ENCODE measurements around the gene TRAF7.
"Not testable (repeated sequence)": the region's sequence is repeated elsewhere in the genome, so short reads cannot be mapped to it uniquely, and the experiment has no call there.

TRAF7 gene

DNA sequence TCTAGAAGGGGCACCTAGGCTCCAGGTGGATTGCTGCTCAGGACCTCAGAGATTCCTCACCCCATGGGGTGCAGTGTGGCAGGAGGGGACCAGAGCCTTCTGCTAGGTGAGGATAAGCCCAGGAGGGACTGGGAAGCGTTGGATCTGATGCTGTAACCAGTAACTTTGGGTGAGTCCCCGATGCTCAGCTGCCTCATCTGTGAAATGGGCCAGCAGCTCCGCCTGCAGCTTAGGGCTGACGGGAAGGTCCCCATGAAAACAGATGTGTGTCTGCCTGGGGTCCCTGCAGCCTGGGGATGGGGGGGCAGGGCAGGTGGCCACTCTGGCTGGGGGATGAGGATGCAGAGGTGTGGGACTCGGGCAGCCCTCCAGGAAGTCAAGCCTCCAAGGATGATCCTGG lies 43.5 kb downstream of the TRAF7 start:
- DNase-seq: no peak
- H3K9me3 Mint-ChIP-seq: no peaks in the 10 kb centered on the region
- ATAC-seq: no peak
- H3K27ac Mint-ChIP-seq: no peak overlapping the region
- no peaks in the 10 kb centered on the region for H3K36me3 Mint-ChIP-seq (ENCODE audit: low read depth)
- H3K4me3 Mint-ChIP-seq: no peak overlapping the region
- peaks cover 35% of the 10 kb centered on the region for H3K27me3 Mint-ChIP-seq
- peaks cover 8% of the 10 kb centered on the region for H3K4me1 Mint-ChIP-seq

- Mint-ChIP-seq H3K27me3 (peaks cover 30% of the 10 kb centered on the region), H3K4me3 (no peak overlapping the region), H3K27ac (no peak overlapping the region), H3K4me1 (peaks cover 14% of the 10 kb centered on the region), H3K36me3 (ENCODE audit: low read depth) (no peaks in the 10 kb centered on the region), H3K9me3 (no peaks in the 10 kb centered on the region)
- DNase-seq: no peak
- no peak for ATAC-seq
Observed at GRCh38 chr16:2199621-2200139, 44.1 kb downstream of the TRAF7 start.

- Mint-ChIP-seq H3K9me3 (no peaks in the 10 kb centered on the region), H3K27me3 (peaks cover 26% of the 10 kb centered on the region), H3K36me3 (ENCODE audit: low read depth) (no peaks in the 10 kb centered on the region), H3K27ac (no peak overlapping the region), H3K4me3 (no peak overlapping the region), H3K4me1 (peaks cover 11% of the 10 kb centered on the region)
- no peak for DNase-seq
- no peak for ATAC-seq
Observed at GRCh38 chr16:2200313-2200712, 44.7 kb downstream of the TRAF7 start.

- not testable (repeated sequence) for H3K9me3 Mint-ChIP-seq, ATAC-seq, DNase-seq
- Mint-ChIP-seq H3K4me1 (peaks cover 25% of the 10 kb centered on the region), H3K27ac (peak overlapping the region; percentile 14), H3K4me3 (peak overlapping the region; percentile 36), H3K27me3 (peaks cover 12% of the 10 kb centered on the region), H3K36me3 (ENCODE audit: low read depth) (peaks cover 17% of the 10 kb centered on the region)
Observed at GRCh38 chr16:2203119-2203688, 47.6 kb downstream of the TRAF7 start.

DNA sequence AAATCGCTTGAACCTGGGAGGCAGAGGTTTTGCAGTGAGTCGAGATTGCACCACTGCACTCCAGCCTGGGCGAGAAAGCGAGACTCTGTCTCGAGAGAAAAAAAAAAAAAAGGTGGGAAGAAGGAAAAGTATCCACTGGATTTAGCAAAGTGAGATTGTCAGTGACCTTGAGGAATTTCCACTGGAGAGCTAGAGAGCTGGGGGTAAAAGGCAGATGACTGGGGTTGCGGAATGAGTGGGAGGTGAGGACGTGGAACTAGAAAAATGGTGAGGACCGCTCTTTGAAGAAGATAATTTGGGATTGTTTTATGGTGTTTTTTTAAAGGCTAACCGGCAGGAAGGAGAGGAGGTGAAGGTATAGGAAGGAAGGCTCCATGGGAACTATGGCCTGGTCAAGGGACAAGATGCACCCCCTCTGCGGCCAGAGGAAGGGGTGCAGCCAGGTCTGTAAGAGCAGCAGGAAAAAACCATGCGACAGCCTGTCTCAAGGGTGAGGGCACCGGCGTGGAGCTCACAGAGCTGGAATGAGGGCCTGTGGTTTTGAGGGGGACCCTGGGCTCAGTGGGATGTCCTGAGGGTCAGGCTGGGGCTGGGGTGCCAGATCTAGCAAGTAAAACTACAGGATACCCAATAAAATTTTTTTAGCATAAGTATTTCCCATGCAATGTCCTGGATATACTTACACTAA lies 49.0 kb downstream of the TRAF7 start:
- peaks cover 3% of the 10 kb centered on the region for H3K27me3 Mint-ChIP-seq
- H3K4me3 Mint-ChIP-seq: peak overlapping the region; percentile 87
- ATAC-seq: no peak

GRCh38 chr16:2205104-2205966 lies 49.8 kb downstream of the TRAF7 start, which contains the start of gene MLST8:
MLST8 (plus strand) TSS chr16:2205454; CDS start chr16:2206086, 632 bp downstream.
- Mint-ChIP-seq H3K27ac (peak within 1 kb of the TSS; percentile 88), H3K4me3 (peak within 1 kb of the TSS; percentile 87), H3K36me3 (ENCODE audit: low read depth) (peaks cover 18% of the 10 kb centered on the region), H3K9me3 (no peaks in the 10 kb centered on the region), H3K4me1 (peaks cover 25% of the 10 kb centered on the region), H3K27me3 (peaks cover under 1% of the 10 kb centered on the region)
- DNase-seq (peak; percentile 90), ATAC-seq (peak; percentile 75)

More for the DNA sequence above, 49.0 kb downstream of the TRAF7 start:
- Mint-ChIP-seq H3K27ac (peak overlapping the region; percentile 78), H3K9me3 (no peaks in the 10 kb centered on the region), H3K4me1 (peaks cover 25% of the 10 kb centered on the region), H3K36me3 (ENCODE audit: low read depth) (peaks cover 18% of the 10 kb centered on the region)
- no peak for DNase-seq

- Mint-ChIP-seq H3K4me3 (peak overlapping the region; percentile 87), H3K4me1 (peaks cover 25% of the 10 kb centered on the region), H3K27ac (peak overlapping the region; percentile 88), H3K9me3 (no peaks in the 10 kb centered on the region), H3K36me3 (ENCODE audit: low read depth) (peaks cover 18% of the 10 kb centered on the region), H3K27me3 (no peaks in the 10 kb centered on the region)
- DNase-seq: no peak
- peak; percentile 8 for ATAC-seq
Observed at GRCh38 chr16:2205967-2206313, 50.4 kb downstream of the TRAF7 start.

DNA sequence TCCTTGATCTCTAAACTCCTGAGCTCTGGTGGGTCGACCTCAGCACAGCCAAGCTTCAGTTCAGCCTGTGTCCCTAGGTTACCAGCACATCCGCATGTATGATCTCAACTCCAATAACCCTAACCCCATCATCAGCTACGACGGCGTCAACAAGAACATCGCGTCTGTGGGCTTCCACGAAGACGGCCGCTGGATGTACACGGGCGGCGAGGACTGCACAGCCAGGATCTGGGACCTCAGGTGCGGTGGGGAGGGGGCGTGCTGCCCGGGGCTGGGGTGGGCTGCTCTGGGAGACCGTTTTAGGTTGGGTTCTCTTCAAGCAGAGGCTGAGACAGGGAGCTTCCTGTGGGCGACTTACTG lies 50.8 kb downstream of the TRAF7 start:
- no peak for ATAC-seq
- no peaks in the 10 kb centered on the region for H3K9me3 Mint-ChIP-seq
- peak overlapping the region; percentile 87 for H3K4me3 Mint-ChIP-seq
- H3K27ac Mint-ChIP-seq: peak overlapping the region; percentile 88
- no peak for DNase-seq
- peaks cover 25% of the 10 kb centered on the region for H3K4me1 Mint-ChIP-seq
- H3K36me3 Mint-ChIP-seq (ENCODE audit: low read depth): peaks cover 18% of the 10 kb centered on the region
- no peaks in the 10 kb centered on the region for H3K27me3 Mint-ChIP-seq

GRCh38 chr16:2206780-2207433 lies 51.3 kb downstream of the TRAF7 start:
- peak overlapping the region; percentile 88 for H3K27ac Mint-ChIP-seq
- no peaks in the 10 kb centered on the region for H3K9me3 Mint-ChIP-seq
- ATAC-seq: no peak
- H3K36me3 Mint-ChIP-seq (ENCODE audit: low read depth): peaks cover 18% of the 10 kb centered on the region
- no peaks in the 10 kb centered on the region for H3K27me3 Mint-ChIP-seq
- H3K4me3 Mint-ChIP-seq: peak overlapping the region; percentile 87
- DNase-seq: no peak
- H3K4me1 Mint-ChIP-seq: peaks cover 26% of the 10 kb centered on the region

- H3K4me3 Mint-ChIP-seq: peak overlapping the region; percentile 87
- ATAC-seq: no peak
- no peak for DNase-seq
- H3K9me3 Mint-ChIP-seq: no peaks in the 10 kb centered on the region
- H3K36me3 Mint-ChIP-seq (ENCODE audit: low read depth): peaks cover 26% of the 10 kb centered on the region
- H3K4me1 Mint-ChIP-seq: peaks cover 33% of the 10 kb centered on the region
- no peaks in the 10 kb centered on the region for H3K27me3 Mint-ChIP-seq
- peak overlapping the region; percentile 30 for H3K27ac Mint-ChIP-seq
Observed at GRCh38 chr16:2207872-2208271, 52.3 kb downstream of the TRAF7 start.

GRCh38 chr16:2208308-2208707 lies 52.7 kb downstream of the TRAF7 start:
- no peak overlapping the region for H3K4me3 Mint-ChIP-seq
- no peak for ATAC-seq
- H3K36me3 Mint-ChIP-seq (ENCODE audit: low read depth): peaks cover 28% of the 10 kb centered on the region

GRCh38 chr16:2208772-2209171 lies 53.2 kb downstream of the TRAF7 start:
- no peak for ATAC-seq
- Mint-ChIP-seq H3K27me3 (no peaks in the 10 kb centered on the region), H3K27ac (no peak overlapping the region), H3K4me3 (no peak overlapping the region), H3K9me3 (no peaks in the 10 kb centered on the region), H3K36me3 (ENCODE audit: low read depth) (peaks cover 33% of the 10 kb centered on the region), H3K4me1 (peaks cover 40% of the 10 kb centered on the region)
- DNase-seq: no peak

More at GRCh38 chr16:2208308-2208707, 52.7 kb downstream of the TRAF7 start:
- H3K9me3 Mint-ChIP-seq: no peaks in the 10 kb centered on the region
- DNase-seq: no peak
- H3K27ac Mint-ChIP-seq: no peak overlapping the region
- no peaks in the 10 kb centered on the region for H3K27me3 Mint-ChIP-seq
- peaks cover 37% of the 10 kb centered on the region for H3K4me1 Mint-ChIP-seq

GRCh38 chr16:2209258-2210008 lies 53.9 kb downstream of the TRAF7 start:
- H3K4me3 Mint-ChIP-seq: no peak overlapping the region
- H3K4me1 Mint-ChIP-seq: peaks cover 35% of the 10 kb centered on the region
- ATAC-seq: no peak
- no peak for DNase-seq
- H3K27ac Mint-ChIP-seq: no peak overlapping the region
- no peaks in the 10 kb centered on the region for H3K27me3 Mint-ChIP-seq
- H3K36me3 Mint-ChIP-seq (ENCODE audit: low read depth): peaks cover 33% of the 10 kb centered on the region
- no peaks in the 10 kb centered on the region for H3K9me3 Mint-ChIP-seq

- no peaks in the 10 kb centered on the region for H3K9me3 Mint-ChIP-seq
- H3K27me3 Mint-ChIP-seq: no peaks in the 10 kb centered on the region
- peaks cover 31% of the 10 kb centered on the region for H3K4me1 Mint-ChIP-seq
- peaks cover 33% of the 10 kb centered on the region for H3K36me3 Mint-ChIP-seq (ENCODE audit: low read depth)
- H3K27ac Mint-ChIP-seq: no peak overlapping the region
- ATAC-seq (no peak), DNase-seq (no peak)
- no peak overlapping the region for H3K4me3 Mint-ChIP-seq
Observed at GRCh38 chr16:2210009-2210332, 54.4 kb downstream of the TRAF7 start.
